Measurements from ENCODE around the gene BAIAP3. TPM values are rescaled to one million over a fixed set of nuclear protein-coding genes. Genes with fewer than 3 reads are reported as not detected.
"Not testable (repeated sequence)": the region's sequence is repeated elsewhere in the genome, so short reads cannot be mapped to it uniquely, and the experiment has no call there.

BAIAP3 gene
- total RNA-seq, 2 experiments from 2014 or later, result 0.83 to 1.6 TPM

DNA sequence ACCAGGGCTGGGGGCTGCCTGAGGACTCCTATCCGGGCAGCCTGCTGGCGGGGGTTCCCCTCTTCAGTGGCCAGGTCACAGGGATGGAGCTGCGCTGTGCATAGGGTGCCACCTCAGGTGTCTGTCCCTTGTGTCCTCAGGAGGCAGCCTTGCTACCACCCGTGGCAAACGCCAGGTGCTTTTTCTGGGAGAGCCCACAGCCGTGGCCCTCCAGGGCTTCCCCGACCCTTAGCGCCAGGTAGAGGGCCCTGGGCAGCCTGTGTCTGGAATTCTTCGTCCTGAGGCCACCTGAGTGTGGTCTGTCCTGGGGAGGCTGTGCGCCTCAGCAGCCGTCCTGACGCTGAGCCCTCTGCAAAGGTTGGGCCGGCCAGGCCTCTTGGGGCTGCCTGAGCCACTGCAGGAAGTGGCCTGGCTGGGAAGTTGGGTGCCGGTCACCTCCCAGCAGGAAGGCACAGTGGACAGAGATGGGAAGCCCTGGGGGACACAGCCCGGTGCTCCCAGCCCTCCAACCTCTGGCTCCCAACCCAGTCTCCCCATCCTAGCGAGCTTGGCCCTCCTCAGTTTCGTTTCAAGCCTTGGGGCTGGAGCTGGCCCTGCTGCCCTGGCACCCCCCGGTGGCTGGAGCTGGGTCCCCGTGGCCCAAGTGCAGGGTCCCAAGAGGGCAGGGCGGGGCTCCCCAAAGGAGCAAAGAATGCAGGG is 7.6 kb upstream of the BAIAP3 start:
- CTCF ChIA-PET, result interaction anchor here (1.5 kb wide), 1 partner anchor 38 kb away, joined by 3 read pairs; no protein-coding TSS in a partner anchor
- no peak for DNase-seq
- peaks cover 18% of the 10 kb centered on the region for H3K36me3 Mint-ChIP-seq (ENCODE audit: low read depth)
- no peak overlapping the region for H3K4me3 Mint-ChIP-seq
- H3K27me3 Mint-ChIP-seq, result no peaks in the 10 kb centered on the region
- no peaks in the 10 kb centered on the region for H3K9me3 Mint-ChIP-seq
- H3K27ac Mint-ChIP-seq, result no peak overlapping the region
- no peaks in the 10 kb centered on the region for H3K4me1 Mint-ChIP-seq
- POLR2A ChIA-PET, result no interaction called here

DNA sequence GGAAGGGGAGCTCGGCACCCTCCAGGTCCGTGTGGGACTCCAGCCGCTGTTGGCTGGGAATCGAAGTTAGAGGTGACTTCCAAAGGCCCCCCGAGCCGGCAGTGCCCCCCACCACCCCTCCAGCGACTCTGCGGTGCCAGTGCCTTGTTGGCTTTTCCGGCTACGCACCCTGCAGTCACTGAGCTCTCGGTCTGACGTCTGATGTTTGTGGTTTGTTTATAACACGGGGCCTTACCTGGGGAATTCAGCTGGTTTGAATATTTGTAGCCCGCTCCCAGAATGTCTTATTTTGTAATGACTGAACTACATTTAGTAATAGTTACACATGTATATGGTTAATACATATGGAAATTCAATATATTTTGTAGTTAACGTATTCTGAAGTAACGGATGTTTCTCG is 7.1 kb upstream of the BAIAP3 start:
- Mint-ChIP-seq H3K27me3 (no peaks in the 10 kb centered on the region), H3K4me3 (no peak overlapping the region), H3K27ac (no peak overlapping the region), H3K36me3 (ENCODE audit: low read depth) (peaks cover 14% of the 10 kb centered on the region), H3K9me3 (no peaks in the 10 kb centered on the region), H3K4me1 (peaks cover 3% of the 10 kb centered on the region)
- ChIA-PET POLR2A (no interaction called here), CTCF (interaction anchor here (1.5 kb wide), 1 partner anchor 39 kb away, joined by 3 read pairs; no protein-coding TSS in a partner anchor)
- DNase-seq, result no peak

DNA sequence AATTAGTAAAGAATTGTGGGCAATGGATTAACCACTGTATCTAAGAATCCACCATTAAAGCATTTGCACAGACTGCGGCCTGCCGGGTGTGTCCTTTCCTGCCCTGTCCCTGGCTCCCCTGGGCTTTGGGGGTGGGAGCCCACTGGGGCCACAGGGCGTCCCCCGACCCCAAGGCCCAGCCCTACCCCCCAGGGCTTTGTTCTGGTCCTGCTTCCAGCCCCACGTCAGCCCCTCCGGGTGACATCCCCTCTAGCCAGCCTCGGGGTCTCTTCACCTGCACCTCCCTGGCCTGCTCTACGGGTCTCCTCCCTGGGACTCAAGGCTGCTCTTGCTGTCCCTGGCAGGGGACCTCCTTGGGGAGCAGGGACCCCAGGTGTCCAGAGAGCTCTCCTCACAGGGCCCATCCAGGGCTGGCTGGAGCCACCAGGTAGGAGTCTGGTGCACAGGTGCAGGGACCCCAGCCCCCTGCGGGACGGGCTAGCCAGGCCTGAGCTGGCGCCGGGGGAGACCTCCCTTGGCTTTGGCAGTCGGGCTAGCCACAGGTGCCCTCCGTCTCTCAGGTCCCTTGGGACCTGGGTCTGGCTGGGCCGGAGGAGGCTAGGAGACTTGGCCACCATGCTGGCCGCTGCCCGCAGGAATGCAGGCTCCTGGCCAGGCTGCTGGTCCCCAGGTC is 6.4 kb upstream of the BAIAP3 start:
- Mint-ChIP-seq H3K36me3 (ENCODE audit: low read depth) (peaks cover 14% of the 10 kb centered on the region), H3K27ac (no peak overlapping the region), H3K4me1 (peaks cover 10% of the 10 kb centered on the region), H3K27me3 (peaks cover 7% of the 10 kb centered on the region), H3K9me3 (no peaks in the 10 kb centered on the region), H3K4me3 (no peak overlapping the region)
- POLR2A ChIA-PET, result no interaction called here
- CTCF ChIA-PET, result interaction anchor here (1.5 kb wide), 1 partner anchor 40 kb away, joined by 3 read pairs; no protein-coding TSS in a partner anchor
- DNase-seq, result no peak

DNA sequence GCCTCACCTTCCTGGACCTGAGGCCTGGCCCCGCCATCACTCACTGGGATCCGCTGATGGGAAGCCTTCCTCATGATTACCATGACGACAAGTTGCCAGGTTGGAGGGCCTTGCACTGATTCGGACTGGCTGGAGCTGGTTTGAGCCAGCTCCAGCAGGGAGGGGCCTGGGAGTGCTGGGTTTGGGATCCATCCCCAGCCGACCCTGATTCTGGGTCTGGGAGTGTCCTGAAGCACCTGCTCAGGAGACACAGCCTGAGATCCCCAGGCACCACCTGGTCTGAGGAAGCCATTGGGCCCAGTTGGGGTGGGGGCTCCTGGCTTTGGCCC is 5.9 kb upstream of the BAIAP3 start:
- peaks cover 12% of the 10 kb centered on the region for H3K36me3 Mint-ChIP-seq (ENCODE audit: low read depth)
- H3K4me3 Mint-ChIP-seq, result no peak overlapping the region
- DNase-seq, result no peak
- peaks cover 12% of the 10 kb centered on the region for H3K27me3 Mint-ChIP-seq
- H3K9me3 Mint-ChIP-seq, result no peaks in the 10 kb centered on the region
- ChIA-PET POLR2A (no interaction called here), CTCF (interaction anchor here (1.5 kb wide), 1 partner anchor 40 kb away, joined by 3 read pairs; no protein-coding TSS in a partner anchor)
- peaks cover 15% of the 10 kb centered on the region for H3K4me1 Mint-ChIP-seq
- H3K27ac Mint-ChIP-seq, result no peak overlapping the region

DNA sequence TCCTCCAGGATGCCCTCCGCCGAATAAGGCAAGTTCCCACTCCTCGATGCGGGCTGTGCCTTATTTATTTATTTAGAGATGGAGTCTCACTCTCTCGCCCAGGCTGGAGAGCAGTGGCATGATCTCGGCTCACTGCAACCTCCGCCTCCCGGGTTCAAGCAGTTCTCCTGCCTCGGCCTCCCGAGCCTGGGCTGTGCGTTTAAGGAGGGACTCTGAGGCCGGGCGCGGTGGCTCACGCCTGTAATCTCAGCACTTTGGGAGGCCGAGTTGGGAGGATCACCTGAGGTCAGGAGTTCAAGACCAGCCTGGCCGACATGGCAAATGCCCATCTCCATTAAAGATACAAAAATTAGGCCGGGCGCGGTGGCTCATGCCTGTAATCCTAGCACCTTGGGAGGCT is 5.3 kb upstream of the BAIAP3 start:
- H3K9me3 Mint-ChIP-seq, H3K27ac Mint-ChIP-seq, CTCF ChIA-PET, DNase-seq, POLR2A ChIA-PET, H3K4me3 Mint-ChIP-seq: not testable (repeated sequence)
- peaks cover 14% of the 10 kb centered on the region for H3K27me3 Mint-ChIP-seq
- H3K36me3 Mint-ChIP-seq (ENCODE audit: low read depth), result peaks cover 12% of the 10 kb centered on the region
- H3K4me1 Mint-ChIP-seq, result peaks cover 17% of the 10 kb centered on the region

DNA sequence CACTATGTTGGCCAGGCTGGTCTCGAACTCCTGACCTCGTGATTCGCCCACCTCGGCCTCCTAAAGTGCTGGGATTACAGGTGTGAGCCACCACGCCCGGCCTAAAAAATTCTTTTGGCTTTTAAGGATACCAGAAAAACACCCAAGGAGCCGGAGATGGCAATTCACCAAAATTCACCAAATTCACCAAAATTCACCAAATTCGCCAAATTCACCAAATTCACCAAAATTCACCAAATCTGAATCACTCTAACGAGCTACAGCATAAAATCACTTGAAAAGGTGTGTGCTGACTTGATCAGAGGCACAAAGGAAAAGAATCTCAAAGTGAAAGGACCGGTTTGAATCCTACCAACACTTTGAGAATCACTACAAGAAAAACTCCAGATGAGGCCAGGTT is 4.5 kb upstream of the BAIAP3 start:
- H3K9me3 Mint-ChIP-seq, CTCF ChIA-PET: not testable (repeated sequence)

DNA sequence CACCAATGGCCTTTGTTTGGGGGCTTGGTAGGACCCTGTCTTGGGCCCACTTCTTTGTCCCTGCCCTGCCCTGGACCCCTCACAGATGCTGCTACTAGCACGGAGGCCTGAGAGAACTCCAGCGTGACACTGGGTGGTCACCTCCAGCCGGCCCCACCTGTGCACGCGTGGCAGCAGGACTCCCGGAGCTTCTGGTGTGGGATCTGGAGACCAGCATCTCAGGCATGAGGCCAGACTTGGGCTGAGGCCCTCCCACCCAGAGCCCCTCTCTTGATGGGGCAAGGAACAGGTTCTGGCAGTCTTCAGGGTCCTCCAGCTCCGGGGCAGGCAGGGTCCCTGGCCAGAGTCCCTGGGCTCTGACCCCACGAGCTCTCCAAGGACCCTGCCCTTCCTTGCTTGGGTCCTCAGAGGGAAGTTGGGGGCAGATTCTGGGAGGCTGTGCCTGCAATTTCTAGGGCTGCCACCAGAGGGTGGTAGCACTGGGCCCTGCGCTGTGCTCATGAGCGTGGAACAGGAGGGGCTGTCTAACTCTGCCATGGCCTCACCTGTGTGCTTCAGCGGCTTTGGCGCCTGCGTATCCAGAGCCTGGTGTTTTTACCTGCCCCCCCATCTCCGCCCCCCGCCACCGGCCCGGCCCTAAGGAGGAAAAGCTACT is 3.1 kb upstream of the BAIAP3 start:
- CTCF ChIA-PET, result interaction anchor here (0.6 to 1.0 kb wide), 3 partner anchors 12 to 951 kb away, joined by 3 to 5 read pairs (median 3); no protein-coding TSS in a partner anchor

More for the DNA sequence above, 4.5 kb upstream of the BAIAP3 start:
- H3K27ac Mint-ChIP-seq; POLR2A ChIA-PET; H3K4me3 Mint-ChIP-seq; H3K36me3 Mint-ChIP-seq (ENCODE audit: low read depth); DNase-seq: not testable (repeated sequence)
- Mint-ChIP-seq H3K27me3 (peaks cover 14% of the 10 kb centered on the region), H3K4me1 (peaks cover 17% of the 10 kb centered on the region)

DNA sequence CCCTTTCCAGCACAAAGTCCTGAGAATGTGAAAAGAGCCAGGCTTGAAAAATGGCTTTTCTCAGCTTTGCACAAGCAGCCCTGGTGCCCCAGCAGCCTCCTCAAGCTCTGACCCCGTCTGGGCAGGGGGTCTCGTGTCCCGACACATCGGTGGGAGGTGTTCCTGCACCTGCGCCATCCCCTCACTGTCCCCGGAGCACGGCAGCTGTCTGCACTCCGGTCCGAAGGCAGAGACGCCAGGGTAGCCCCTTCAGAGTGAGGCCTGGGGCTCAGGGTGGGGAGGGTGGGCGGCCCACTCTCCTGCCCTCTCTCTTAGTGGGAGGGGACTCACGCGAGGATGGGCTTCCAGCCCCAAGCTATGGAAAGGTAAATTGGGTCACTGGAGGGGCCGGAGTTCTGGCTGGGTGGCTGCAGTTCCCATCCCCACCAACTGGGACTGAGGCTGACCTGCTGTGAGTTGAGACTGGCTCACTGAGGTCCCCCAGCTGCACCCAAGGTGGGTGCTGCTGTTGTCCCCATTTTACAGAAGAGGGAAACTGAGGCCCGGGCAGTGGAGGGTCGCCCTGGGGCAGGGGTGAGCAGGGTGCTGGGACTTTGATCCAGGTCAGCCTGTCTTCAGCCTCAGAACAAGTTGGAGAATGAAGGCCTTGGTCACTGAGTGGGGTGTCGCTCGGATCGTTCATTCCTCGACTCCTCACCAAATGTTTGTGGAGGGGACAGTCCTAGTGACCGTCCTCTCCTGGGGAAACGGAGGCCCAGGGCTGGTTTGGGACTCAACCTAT is 2.3 kb upstream of the BAIAP3 start:
- Mint-ChIP-seq H3K27ac (peak overlapping the region; percentile 42), H3K27me3 (peaks cover 33% of the 10 kb centered on the region), H3K9me3 (no peaks in the 10 kb centered on the region), H3K4me3 (peak overlapping the region; percentile 41), H3K4me1 (peaks cover 17% of the 10 kb centered on the region), H3K36me3 (ENCODE audit: low read depth) (no peaks in the 10 kb centered on the region)
- no peak for DNase-seq
- ChIA-PET POLR2A (no interaction called here), CTCF (interaction anchor here (1.0 kb wide), 1 partner anchor 14 kb away, joined by 3 read pairs; no protein-coding TSS in a partner anchor)

More for the DNA sequence above, 3.1 kb upstream of the BAIAP3 start:
- H3K27me3 Mint-ChIP-seq, result peaks cover 25% of the 10 kb centered on the region
- no peak for DNase-seq
- POLR2A ChIA-PET, result no interaction called here
- H3K36me3 Mint-ChIP-seq (ENCODE audit: low read depth), result no peaks in the 10 kb centered on the region
- H3K9me3 Mint-ChIP-seq, result no peaks in the 10 kb centered on the region
- H3K4me1 Mint-ChIP-seq, result peaks cover 17% of the 10 kb centered on the region
- no peak overlapping the region for H3K27ac Mint-ChIP-seq
- H3K4me3 Mint-ChIP-seq, result no peak overlapping the region

DNA sequence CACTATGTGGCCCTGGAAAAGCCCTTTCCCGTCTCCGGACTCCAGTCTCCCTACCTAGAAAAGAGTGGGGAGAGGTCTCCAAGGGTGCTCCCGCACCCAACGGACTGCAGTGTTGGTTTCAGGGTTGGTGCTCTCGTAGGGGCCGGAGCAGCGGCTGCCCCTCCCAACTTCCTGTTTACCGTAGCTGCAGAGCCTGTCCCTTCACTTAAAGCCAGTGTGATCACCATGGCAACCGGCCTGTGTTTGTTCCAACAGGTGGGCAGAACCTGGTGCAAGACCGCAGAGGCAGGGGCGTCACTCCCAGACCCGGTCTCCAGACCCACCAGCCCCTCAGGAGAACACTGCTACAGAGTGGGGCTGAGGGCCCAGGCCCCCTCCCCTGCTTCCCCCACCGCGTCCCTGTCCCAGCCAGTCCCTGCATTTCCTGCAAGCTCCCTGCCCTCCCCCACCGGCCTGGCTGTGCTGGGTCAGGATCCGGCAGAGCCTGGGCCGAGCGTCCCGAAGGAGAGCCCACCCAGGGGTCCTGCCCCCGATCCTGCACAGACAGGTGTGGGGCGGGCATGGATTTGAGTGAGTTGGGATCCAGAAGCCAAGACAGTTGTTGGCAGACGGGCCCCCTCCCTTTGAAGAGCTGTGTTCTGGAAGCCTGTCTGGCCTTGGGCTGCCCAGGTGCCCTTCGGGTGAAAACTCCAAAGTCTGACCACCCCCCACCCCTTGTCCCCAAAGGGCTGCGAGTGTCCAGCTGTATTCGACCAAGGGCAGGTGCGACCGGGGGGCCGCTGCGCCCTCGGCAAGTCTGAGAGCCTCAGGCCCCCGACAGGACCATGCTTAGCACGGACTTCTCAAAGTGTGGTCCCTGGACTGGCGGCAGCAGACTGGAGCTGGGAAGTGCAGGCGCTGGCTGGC is 1.5 kb upstream of the BAIAP3 start:
- Mint-ChIP-seq H3K9me3 (no peaks in the 10 kb centered on the region), H3K27me3 (peaks cover 36% of the 10 kb centered on the region), H3K27ac (peak overlapping the region; percentile 72), H3K4me3 (peak overlapping the region; percentile 41), H3K4me1 (peaks cover 17% of the 10 kb centered on the region), H3K36me3 (ENCODE audit: low read depth) (no peaks in the 10 kb centered on the region)
- peak; percentile 83 for DNase-seq
- ChIA-PET CTCF (no interaction called here), POLR2A (interaction anchor here (0.6 kb wide), 1 partner anchor 9 kb away, joined by 3 read pairs; no protein-coding TSS in a partner anchor)

DNA sequence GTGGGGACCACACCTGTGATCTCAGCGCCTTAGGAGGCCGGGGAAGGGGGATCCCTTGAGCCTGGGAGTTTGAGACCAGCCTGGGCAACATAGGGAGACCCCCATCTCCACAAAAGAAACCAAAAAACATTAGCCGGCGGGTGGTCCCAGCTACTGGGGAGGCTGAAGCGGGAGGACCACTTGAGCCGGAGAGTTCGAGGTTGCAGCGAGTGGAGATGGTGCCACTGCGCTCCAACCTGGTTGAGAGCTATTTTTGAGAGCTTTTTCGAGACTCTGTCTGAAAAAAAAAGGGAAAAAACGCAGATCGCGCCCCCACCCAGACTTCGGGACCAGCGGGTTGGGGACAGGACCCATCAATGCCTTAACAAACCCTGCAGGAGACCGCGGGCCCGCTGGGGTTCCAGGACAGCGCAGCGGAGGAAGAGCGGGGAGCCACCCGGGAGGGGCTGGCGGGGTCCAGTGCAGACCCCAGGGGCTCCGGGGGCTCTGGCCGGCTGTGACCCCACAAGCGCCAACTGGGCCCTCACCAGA is 762 bp upstream of the BAIAP3 start:
- H3K4me1 Mint-ChIP-seq, result peaks cover 17% of the 10 kb centered on the region
- peak overlapping the region; percentile 60 for H3K27ac Mint-ChIP-seq
- H3K4me3 Mint-ChIP-seq, result peak overlapping the region; percentile 25
- ChIA-PET CTCF (no interaction called here), POLR2A (interaction anchor here (0.5 to 0.6 kb wide), 2 partner anchors 9 to 16 kb away, joined by 3 read pairs; no protein-coding TSS in a partner anchor)
- H3K27me3 Mint-ChIP-seq, result peaks cover 36% of the 10 kb centered on the region
- H3K36me3 Mint-ChIP-seq (ENCODE audit: low read depth), result no peaks in the 10 kb centered on the region
- H3K9me3 Mint-ChIP-seq, result no peaks in the 10 kb centered on the region
- no peak for DNase-seq

DNA sequence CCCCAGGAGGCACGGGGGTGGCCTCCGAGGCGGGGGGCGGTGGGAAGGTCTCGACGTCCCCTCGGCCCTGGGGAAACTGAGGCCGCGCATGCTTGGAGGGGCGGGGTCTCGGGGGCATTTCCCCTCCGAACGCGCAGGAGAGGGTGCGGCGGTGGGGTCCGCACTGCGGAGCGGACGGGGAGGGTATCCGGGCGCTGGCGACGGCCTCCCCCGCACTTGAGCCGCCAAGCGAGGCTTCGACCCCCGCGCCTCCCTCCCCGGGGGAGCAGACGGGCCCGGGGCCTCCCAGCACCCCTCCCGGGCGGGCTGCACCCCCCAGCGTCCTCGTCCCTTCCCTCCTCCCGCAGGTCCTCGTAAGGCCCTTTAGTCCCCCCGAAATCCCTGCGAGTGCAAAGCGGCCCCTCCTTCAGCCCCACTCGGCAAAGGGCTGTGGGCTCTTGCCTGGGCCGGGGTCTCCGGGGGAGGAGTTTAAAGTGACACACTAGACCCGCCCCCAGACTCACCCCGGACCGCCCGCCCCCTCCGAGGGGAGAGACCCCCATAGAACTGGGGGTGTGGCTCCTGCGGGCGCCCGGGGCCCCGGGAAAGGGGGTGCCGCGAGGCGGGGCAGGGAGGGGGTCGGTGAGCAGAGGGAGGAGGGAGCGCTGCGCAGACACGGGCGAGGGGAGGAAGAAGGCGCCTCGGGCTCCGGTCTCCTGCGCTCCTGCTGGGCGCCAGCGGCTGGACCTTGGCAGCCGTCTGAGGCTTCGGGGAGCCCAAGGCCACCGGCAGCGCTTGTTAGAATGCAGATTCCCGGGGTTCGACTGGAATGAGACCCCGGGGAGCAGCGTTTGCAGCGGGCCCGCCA is 632 bp downstream of the BAIAP3 start:
- no peak overlapping the region for H3K4me3 Mint-ChIP-seq
- ChIA-PET CTCF (no interaction called here), POLR2A (interaction anchor here (0.6 kb wide), 1 partner anchor 1348 kb away, joined by 6 read pairs; the partner anchor contains the start of gene KCTD5)
- H3K36me3 Mint-ChIP-seq (ENCODE audit: low read depth), result no peaks in the 10 kb centered on the region
- DNase-seq, result no peak
- H3K27ac Mint-ChIP-seq, result no peak overlapping the region
- no peaks in the 10 kb centered on the region for H3K9me3 Mint-ChIP-seq
- peaks cover 17% of the 10 kb centered on the region for H3K4me1 Mint-ChIP-seq
- H3K27me3 Mint-ChIP-seq, result peaks cover 36% of the 10 kb centered on the region

Measured in activated CD4-positive, alpha-beta T cell treated with anti-CD3 and anti-CD28 coated beads, Interleukin-2, amount 10 ng/mL, durations not matched to agents 7 days and 5 days (primary cell).